Adrenal gland (tissue), 12 donors: Measurements from ENCODE around the gene DENND1C. TPM values are rescaled to one million over a fixed set of nuclear protein-coding genes. Genes with fewer than 3 reads are reported as not detected.

Source experiments
- DNase-seq, 7 donors: peaks; one replicate each; pipeline ENCODE4 v3.0.0-alpha.2; 2019 to 2020
- H3K27ac ChIP-seq, 5 donors: fragments of 200-600 bp; sonication (generic) in 4 of 5; 1 replicate in 3 of 5; 2 replicates in 2 of 5; pipeline versions ENCODE4 v1.5.1 to v1.8.0; 2016 to 2020; ENCODE audit warnings: mild to moderate bottlenecking in 1 of 5
- H3K27me3 ChIP-seq: fragments of 200-600 bp; 2 replicates; pipeline ENCODE4 v1.8.0; 2021
- H3K36me3 ChIP-seq, 2 donors: fragments of 200-600 bp; replicated peaks in 1 of 2; 1 replicate in 1 of 2; 2 replicates in 1 of 2; pipeline versions ENCODE4 v1.5.1 to v1.8.0; 2018 to 2022
- H3K4me1 ChIP-seq, 2 donors: fragments of 200-600 bp; replicated peaks in 1 of 2; 1 replicate in 1 of 2; 2 replicates in 1 of 2; pipeline versions ENCODE4 v1.5.1 to v1.8.0; 2018 to 2021
- H3K4me3 ChIP-seq, 4 donors: fragments of 200-600 bp; sonication (generic) in 3 of 4; one replicate each; pipeline ENCODE4 v1.5.1; 2016 to 2018
- H3K9me3 ChIP-seq, 3 donors: fragments of 200-600 bp; sonication (generic) in 1 of 3; replicated peaks in 1 of 3; 1 replicate in 2 of 3; 2 replicates in 1 of 3; pipeline versions ENCODE4 v1.5.1 to v1.8.0; 2016 to 2021
- POLR2A ChIP-seq, 2 donors: fragments of 450-650 bp; IDR thresholded peaks; one replicate each; pipeline ENCODE4 v1.6.1; 2017; ENCODE audit warnings: antibody characterized with exemption in 2 of 2, mild to moderate bottlenecking in 2 of 2, moderate library complexity in 1 of 2
- WGBS, 4 donors: extraction: QIAGEN DNeasy Blood & Tissue Kit in 2 of 4; methylation state at CpG; one replicate each; pipeline versions ENCODE4 v1.1.5 to v1.1.7; 2013 to 2017; 5-methylcytosine and 5-hydroxymethylcytosine counted together
- intact Hi-C, 2 donors: fragments of 100-400 bp; cut with DNase I; formaldehyde crosslinking; loops; one replicate each; pipeline versions ENCODE4 v1.14.1 to v1.15.0; 2022 to 2023
- polyA plus RNA-seq, 3 donors: library from polyadenylated mRNA; stranded (reverse); fragments of 200-250 nt in 2 of 3; fragments of 350-450 nt in 1 of 3; fragmentation: Illumina TruSeq in 1 of 3; extraction: RNeasy Lipid Tissue Mini Kit (QIAGEN cat#74804) in 1 of 3; gene quantifications; one replicate each; pipeline ENCODE4 v1.2.3, GENCODE V29; 2013 to 2014
- total RNA-seq, 9 donors: library from RNA; depleted of rRNA in 4 of 9; stranded (reverse); fragments of >200 nt in 4 of 9; fragments of 120-200 nt in 1 of 9; fragmentation: NEBNext Ultra II Directional in 1 of 9; extraction: Animal tissue kit (Norgen Biotek cat#: 25700) in 1 of 9; gene quantifications; one replicate each; pipeline versions ENCODE4 v1.1.0 to v1.2.4, GENCODE V29; 2013 to 2023
- TF ChIP-seq, protein P1 (sequence below), 6 experiments: fragments of 450-650 bp in 4 of 6; fragments of 200-600 bp in 2 of 6; sonication (generic) in 1 of 6; IDR thresholded peaks; 1 replicate in 5 of 6; 2 replicates in 1 of 6; pipeline versions ENCODE4 v1.5.1 to v1.8.0; 2016 to 2021; ENCODE audit warnings: antibody characterized with exemption in 6 of 6, mild to moderate bottlenecking in 2 of 6, moderate library complexity in 1 of 6
- donor health status: healthy with polysubstance abuse.
- donor health status: Bipolar disorder and iron deficiency.
- donor health status: DM: yes; HTN: yes; CAD: no.
- donor health status: DM: no; HTN: no; CAD: no.
- donor health status: DM: no; HTN: no; CAD: no.
- donor health status: DM: yes; HTN: yes; CAD: no.

Gene DENND1C
- total and polyA plus RNA-seq, 12 donors = 0.66 to 12.1 (median 4.4) TPM

DNA sequence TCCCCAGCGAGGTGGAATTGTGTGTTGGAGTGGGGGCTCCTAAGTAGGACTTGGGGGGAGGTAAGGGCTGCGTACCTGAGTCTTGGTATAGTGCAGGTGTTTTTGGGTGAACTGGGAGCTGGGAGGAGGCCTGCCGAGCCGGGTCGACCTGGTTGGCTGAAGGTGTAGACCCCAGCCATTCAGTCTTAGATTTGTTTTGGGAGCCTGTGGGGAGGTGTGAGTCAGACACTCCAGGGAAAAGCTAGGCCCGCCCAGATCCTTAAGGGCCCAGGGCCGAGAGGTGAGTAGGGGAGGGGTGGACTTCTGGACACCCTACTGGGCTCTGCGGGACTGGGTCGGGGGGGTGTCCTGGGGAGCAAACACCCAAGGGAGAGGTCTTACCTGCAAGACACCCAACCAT, 16.6 kb downstream of the DENND1C start:
- no peaks in the 10 kb centered on the region for H3K4me1 ChIP-seq
- H3K4me3 ChIP-seq = no peak overlapping the region
- no peak overlapping the region for H3K27ac ChIP-seq
- H3K27me3 ChIP-seq = peaks cover 9% of the 10 kb centered on the region
- H3K9me3 ChIP-seq = no peaks in the 10 kb centered on the region
- WGBS, 4 donors = 50 to 79% (median 65%) methylated on average over 8 to 9 of the region's 9 CpGs
- TF ChIP-seq, protein P1, sequence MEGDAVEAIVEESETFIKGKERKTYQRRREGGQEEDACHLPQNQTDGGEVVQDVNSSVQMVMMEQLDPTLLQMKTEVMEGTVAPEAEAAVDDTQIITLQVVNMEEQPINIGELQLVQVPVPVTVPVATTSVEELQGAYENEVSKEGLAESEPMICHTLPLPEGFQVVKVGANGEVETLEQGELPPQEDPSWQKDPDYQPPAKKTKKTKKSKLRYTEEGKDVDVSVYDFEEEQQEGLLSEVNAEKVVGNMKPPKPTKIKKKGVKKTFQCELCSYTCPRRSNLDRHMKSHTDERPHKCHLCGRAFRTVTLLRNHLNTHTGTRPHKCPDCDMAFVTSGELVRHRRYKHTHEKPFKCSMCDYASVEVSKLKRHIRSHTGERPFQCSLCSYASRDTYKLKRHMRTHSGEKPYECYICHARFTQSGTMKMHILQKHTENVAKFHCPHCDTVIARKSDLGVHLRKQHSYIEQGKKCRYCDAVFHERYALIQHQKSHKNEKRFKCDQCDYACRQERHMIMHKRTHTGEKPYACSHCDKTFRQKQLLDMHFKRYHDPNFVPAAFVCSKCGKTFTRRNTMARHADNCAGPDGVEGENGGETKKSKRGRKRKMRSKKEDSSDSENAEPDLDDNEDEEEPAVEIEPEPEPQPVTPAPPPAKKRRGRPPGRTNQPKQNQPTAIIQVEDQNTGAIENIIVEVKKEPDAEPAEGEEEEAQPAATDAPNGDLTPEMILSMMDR (IDR thresholded peaks at IDR 0.05) = no peak
- TF ChIP-seq POLR2A (IDR thresholded peaks at IDR 0.05) = no peak
- no peaks in the 10 kb centered on the region for H3K36me3 ChIP-seq
- intact Hi-C loops = no loop called here
- no peak for DNase-seq

DNA sequence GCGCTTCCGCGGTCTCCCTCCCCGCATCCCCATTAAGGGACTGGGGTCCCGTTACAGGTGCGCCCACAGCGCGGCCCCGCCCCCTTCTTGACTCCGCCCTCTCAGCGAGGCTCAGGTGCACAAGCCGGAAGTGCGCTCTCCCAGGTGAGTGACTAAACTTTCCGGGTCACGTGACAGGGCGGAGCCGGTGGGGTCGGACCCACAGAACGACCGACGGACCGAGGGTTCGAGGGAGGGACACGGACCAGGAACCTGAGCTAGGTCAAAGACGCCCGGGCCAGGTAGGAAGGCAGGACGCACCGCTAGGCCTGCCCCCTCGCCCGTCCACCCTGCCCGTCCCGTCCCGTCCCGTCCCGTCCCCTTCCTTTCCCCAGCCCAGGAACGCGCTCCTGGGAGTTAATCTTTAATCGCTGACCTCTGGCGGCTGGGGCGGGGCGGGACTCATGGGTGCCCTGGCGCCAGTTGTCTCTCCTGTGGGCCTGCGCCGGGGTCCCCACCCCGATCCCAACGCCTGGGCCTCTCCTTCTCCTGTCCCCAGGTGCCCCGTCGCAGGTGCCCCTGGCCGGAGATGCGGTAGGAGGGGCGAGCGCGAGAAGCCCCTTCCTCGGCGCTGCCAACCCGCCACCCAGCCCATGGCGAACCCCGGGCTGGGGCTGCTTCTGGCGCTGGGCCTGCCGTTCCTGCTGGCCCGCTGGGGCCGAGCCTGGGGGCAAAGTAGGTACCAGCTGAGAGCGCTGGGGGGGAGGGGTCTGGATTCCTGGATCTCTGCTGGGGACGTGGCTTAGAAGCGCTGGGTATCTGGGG, 17.3 kb downstream of the DENND1C start, which contains the start of gene CRB3:
Gene CRB3 (plus strand): TSS at position 202 of the 804 bp plus-strand sequence. CDS start 431 bp downstream, at position 633.
- intact Hi-C loops = no loop called here
- Histone ChIP-seq H3K9me3 (no peaks in the 10 kb centered on the region), H3K27ac (no peak within 1 kb of the TSS), H3K27me3 (peaks cover 9% of the 10 kb centered on the region), H3K36me3 (no peaks in the 10 kb centered on the region), H3K4me1 (peaks cover under 1% of the 10 kb centered on the region in 2 donors), H3K4me3 (no peak within 1 kb of the TSS)
- no peak for TF ChIP-seq POLR2A (IDR thresholded peaks at IDR 0.05)
- TF ChIP-seq, protein P1 (IDR thresholded peaks at IDR 0.05) = no peak
- no peak for DNase-seq
- 14 to 27% (median 19%) methylated on average over 19 to 65 of the region's 65 CpGs for WGBS, 4 donors

DNA sequence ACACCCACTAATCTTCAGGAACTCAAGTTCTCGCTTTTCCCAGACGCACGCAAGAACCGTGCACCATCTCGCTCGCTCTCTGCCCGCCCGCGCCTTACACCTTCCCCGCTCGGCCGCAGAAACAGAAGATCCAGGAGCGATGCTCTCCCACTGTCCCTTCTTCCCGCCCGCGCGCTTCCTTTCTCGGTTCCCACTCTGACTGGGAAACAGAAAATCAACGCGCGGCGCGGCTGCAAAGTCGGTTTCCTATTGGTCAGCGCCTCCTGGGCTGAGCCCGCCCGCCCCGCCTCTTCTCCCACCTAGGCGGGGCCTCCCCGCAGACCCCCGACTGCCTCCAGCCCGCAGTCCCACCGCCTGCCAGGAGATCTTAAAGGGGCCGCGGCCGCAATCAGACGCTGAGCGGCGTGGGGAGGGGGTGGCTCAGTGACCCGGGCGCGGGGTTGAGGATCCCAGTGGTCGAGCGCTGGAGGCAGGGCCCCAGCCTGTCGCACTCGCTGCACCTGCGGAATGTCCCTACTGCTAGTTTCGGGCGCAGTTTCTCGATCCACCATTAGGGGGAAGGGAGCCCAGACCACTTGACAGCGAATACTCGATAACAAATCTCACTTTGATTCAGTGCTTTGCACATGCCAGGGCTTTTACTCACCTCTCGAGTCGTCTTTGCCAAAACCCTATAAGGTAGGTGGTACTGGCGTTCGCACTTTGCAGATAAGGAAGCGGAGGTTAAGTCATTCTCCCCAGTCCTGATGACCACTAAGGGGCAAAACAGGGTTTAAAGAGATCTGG, 21.3 kb downstream of the DENND1C start:
- intact Hi-C loops = no loop called here
- H3K4me1 ChIP-seq = peaks cover 9 to 11% of the 10 kb centered on the region in 2 donors
- peak overlapping the region in 4 of 5 donors; percentile 20 to 90 (median 72) for H3K27ac ChIP-seq
- H3K9me3 ChIP-seq = no peaks in the 10 kb centered on the region
- TF ChIP-seq, protein P1 (IDR thresholded peaks at IDR 0.05) = peak; percentile 54 to 80 (median 63)
- peak in 1 of 2 donors; percentile 71 for TF ChIP-seq POLR2A (IDR thresholded peaks at IDR 0.05)
- peak; percentile 95 to 98 (median 97) for DNase-seq
- peaks cover 9% of the 10 kb centered on the region for H3K27me3 ChIP-seq
- 0 to 1% (median 1%) methylated on average over 38 to 57 of the region's 57 CpGs for WGBS, 4 donors
- peak overlapping the region; percentile 31 to 88 (median 43) for H3K4me3 ChIP-seq
- no peaks in the 10 kb centered on the region for H3K36me3 ChIP-seq
